ENCODE measurements around the gene GGT6. TPM values are rescaled to one million over a fixed set of nuclear protein-coding genes. Genes with fewer than 3 reads are reported as not detected.

The GGT6 gene
- total RNA-seq, 1 donor: not detected

DNA sequence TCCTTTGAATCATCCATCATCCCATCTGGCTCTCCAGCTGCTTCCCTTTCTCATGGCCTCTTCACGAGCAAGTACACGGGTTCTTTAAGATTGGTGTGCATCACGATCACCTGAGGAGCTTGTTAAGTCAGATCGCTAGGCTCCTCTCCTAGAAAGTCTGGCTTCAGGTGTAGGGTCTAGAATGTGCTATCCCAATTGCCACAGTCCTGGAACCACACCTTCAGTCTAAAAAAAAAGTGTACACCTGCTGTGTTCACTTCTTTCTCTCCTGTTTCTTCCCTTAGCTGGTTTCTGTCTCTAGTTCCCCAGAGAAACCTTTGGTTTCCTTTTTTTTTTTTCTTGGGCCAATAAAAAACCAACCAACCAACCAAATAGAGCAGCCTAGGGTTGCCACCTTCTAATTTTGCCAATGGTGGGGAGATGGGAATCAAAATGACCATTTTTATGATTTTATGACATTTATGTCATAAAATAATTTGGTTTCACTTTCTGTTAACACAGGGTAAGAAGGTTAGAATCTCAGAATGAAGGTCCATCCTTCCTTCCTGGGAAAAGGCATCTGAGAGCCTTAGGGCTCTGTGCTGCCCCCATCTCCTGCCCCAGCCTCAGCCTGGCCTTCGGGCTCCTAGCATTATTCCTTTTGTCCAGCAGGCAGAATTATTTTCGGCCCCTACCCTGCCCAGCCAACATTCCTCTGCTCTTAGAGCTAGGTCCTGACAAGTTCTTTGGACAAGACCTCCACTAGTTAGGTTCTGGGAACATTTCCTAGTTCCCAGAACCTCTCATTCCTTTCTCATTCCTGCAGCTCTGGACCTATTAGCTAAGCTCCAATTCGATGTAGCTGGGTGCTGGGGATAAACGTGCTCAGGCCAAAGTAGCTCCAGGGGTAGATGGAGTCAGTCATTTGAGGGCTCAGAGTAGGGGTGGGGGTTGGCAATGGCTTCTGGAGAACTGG lies 1.9 kb upstream of the GGT6 start:
- Histone ChIP-seq H3K4me1 (ENCODE audit: insufficient read depth, low read length) (peaks cover 5% of the 10 kb centered on the region), H3K4me3 (ENCODE audit: insufficient read depth, low read length) (peak overlapping the region; percentile 21), H3K79me2 (ENCODE audit: insufficient read depth, low read length) (no peaks in the 10 kb centered on the region), H3K36me3 (ENCODE audit: insufficient read depth, low read length) (no peaks in the 10 kb centered on the region), H3K27me3 (ENCODE audit: insufficient read depth, low read length) (no peaks in the 10 kb centered on the region), H4K20me1 (ENCODE audit: insufficient read depth, low read length) (no peaks in the 10 kb centered on the region), H3K27ac (ENCODE audit: low read depth, low read length) (no peak overlapping the region), H3K4me2 (ENCODE audit: insufficient read depth, low read length) (peak overlapping the region; percentile 51), H2AFZ (ENCODE audit: low read length) (peak overlapping the region; percentile 70), H3K9me3 (ENCODE audit: low read depth, low read length) (no peaks in the 10 kb centered on the region)
- TF ChIP-seq, protein P1, sequence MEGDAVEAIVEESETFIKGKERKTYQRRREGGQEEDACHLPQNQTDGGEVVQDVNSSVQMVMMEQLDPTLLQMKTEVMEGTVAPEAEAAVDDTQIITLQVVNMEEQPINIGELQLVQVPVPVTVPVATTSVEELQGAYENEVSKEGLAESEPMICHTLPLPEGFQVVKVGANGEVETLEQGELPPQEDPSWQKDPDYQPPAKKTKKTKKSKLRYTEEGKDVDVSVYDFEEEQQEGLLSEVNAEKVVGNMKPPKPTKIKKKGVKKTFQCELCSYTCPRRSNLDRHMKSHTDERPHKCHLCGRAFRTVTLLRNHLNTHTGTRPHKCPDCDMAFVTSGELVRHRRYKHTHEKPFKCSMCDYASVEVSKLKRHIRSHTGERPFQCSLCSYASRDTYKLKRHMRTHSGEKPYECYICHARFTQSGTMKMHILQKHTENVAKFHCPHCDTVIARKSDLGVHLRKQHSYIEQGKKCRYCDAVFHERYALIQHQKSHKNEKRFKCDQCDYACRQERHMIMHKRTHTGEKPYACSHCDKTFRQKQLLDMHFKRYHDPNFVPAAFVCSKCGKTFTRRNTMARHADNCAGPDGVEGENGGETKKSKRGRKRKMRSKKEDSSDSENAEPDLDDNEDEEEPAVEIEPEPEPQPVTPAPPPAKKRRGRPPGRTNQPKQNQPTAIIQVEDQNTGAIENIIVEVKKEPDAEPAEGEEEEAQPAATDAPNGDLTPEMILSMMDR (IDR thresholded peaks at IDR 0.05; ENCODE audit: extremely low read depth, low read depth, low read length): no peak
- no peak for DNase-seq (ENCODE audit: insufficient read length, low spot score, missing footprints)

DNA sequence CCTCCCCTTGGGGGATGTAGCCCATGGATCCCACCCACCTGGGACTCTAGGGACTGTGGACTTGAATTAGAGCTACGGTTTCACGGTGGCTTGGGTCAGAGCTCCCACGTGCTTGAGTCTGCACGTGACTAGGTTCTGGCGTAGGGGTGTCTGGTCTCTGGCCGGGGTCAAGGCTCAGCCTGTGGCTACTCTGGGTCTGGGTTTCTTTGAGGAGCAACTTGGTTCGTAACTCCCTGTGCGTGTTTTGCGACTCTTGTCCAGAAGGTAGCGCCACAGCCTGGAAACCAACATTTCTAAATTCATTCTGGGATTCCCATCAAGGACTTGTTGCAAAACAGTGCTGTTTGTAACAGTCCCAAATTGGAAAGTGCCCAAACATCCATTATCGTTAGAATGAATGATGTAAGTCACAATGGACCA lies 470 bp upstream of the GGT6 start:
- no peaks in the 10 kb centered on the region for H3K79me2 ChIP-seq (ENCODE audit: insufficient read depth, low read length)
- H4K20me1 ChIP-seq (ENCODE audit: insufficient read depth, low read length): no peaks in the 10 kb centered on the region
- no peaks in the 10 kb centered on the region for H3K9me3 ChIP-seq (ENCODE audit: low read depth, low read length)
- TF ChIP-seq, protein P1 (IDR thresholded peaks at IDR 0.05; ENCODE audit: extremely low read depth, low read depth, low read length): peak; percentile 29
- H3K4me3 ChIP-seq (ENCODE audit: insufficient read depth, low read length): no peak overlapping the region
- no peak overlapping the region for H2AFZ ChIP-seq (ENCODE audit: low read length)
- peaks cover 8% of the 10 kb centered on the region for H3K4me1 ChIP-seq (ENCODE audit: insufficient read depth, low read length)
- no peak overlapping the region for H3K4me2 ChIP-seq (ENCODE audit: insufficient read depth, low read length)
- H3K27me3 ChIP-seq (ENCODE audit: insufficient read depth, low read length): no peaks in the 10 kb centered on the region
- H3K27ac ChIP-seq (ENCODE audit: low read depth, low read length): no peak overlapping the region
- no peaks in the 10 kb centered on the region for H3K36me3 ChIP-seq (ENCODE audit: insufficient read depth, low read length)
- peak; percentile 80 for DNase-seq (ENCODE audit: insufficient read length, low spot score, missing footprints)

DNA sequence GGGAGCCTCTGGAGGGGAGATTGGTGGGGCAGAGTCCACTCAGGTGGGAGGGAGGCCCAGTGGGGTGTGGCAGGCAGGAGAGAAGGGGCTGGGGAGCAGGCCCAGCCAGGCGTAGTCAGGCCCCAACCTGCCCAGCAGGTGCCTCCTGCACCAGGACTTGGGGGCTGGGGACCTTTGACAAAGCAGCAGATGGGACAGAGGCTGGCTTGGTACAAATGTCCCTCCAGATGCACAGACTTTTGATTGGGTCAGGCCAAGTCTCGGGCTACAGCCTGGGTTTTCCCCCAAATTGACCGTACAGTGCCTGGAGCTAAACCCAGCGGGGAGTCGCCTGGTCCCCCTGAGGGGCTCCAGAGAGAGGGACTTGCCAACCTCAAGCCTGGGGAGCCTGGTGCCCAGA lies 411 bp downstream of the GGT6 start:
- Histone ChIP-seq H3K4me1 (ENCODE audit: insufficient read depth, low read length) (peaks cover 13% of the 10 kb centered on the region), H3K27ac (ENCODE audit: low read depth, low read length) (no peak overlapping the region), H3K79me2 (ENCODE audit: insufficient read depth, low read length) (peaks cover 8% of the 10 kb centered on the region), H3K4me2 (ENCODE audit: insufficient read depth, low read length) (no peak overlapping the region), H4K20me1 (ENCODE audit: insufficient read depth, low read length) (no peaks in the 10 kb centered on the region), H2AFZ (ENCODE audit: low read length) (no peak overlapping the region), H3K27me3 (ENCODE audit: insufficient read depth, low read length) (no peaks in the 10 kb centered on the region), H3K36me3 (ENCODE audit: insufficient read depth, low read length) (no peaks in the 10 kb centered on the region), H3K4me3 (ENCODE audit: insufficient read depth, low read length) (no peak overlapping the region), H3K9me3 (ENCODE audit: low read depth, low read length) (no peaks in the 10 kb centered on the region)
- peak; percentile 79 for DNase-seq (ENCODE audit: insufficient read length, low spot score, missing footprints)
- TF ChIP-seq, protein P1 (IDR thresholded peaks at IDR 0.05; ENCODE audit: extremely low read depth, low read depth, low read length): no peak

DNA sequence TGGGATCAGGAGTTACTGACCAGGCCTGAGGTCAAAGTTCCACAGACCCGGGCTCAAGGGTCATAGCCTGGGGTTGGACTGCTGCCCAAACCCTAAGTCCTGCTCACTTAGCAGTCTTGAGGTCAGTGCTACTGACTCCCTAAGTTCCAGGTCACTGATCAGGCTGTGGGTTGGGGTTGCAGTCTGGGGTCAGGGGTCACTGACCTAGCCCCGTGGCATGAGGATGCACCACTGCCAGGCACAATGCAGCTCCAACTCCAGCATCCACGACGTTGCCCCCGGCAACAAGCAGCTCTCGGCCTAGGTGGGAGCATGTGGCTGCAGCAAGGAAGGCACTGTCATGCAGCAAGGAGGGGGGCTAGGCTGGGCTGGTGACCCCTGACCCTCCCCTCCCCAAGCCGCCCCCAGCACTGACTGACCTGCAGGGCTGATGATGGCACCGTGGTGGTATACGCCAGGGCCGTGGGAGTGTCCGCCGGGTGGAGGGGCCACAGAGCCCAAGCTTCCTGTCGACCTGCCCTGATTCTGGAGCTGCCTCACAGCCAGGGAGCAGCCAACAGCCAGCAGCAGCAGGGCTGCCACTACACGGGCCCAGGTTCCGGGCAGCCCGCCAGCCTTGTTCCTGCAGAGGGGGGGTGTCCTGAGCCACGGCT lies 1.1 kb downstream of the GGT6 start:
- H3K79me2 ChIP-seq (ENCODE audit: insufficient read depth, low read length): peaks cover 15% of the 10 kb centered on the region
- no peaks in the 10 kb centered on the region for H4K20me1 ChIP-seq (ENCODE audit: insufficient read depth, low read length)
- H3K36me3 ChIP-seq (ENCODE audit: insufficient read depth, low read length): no peaks in the 10 kb centered on the region
- no peaks in the 10 kb centered on the region for H3K27me3 ChIP-seq (ENCODE audit: insufficient read depth, low read length)
- no peak overlapping the region for H3K4me3 ChIP-seq (ENCODE audit: insufficient read depth, low read length)
- DNase-seq (ENCODE audit: insufficient read length, low spot score, missing footprints): peak; percentile 74
- TF ChIP-seq, protein P1 (IDR thresholded peaks at IDR 0.05; ENCODE audit: extremely low read depth, low read depth, low read length): no peak
- no peak overlapping the region for H2AFZ ChIP-seq (ENCODE audit: low read length)
- no peak overlapping the region for H3K4me2 ChIP-seq (ENCODE audit: insufficient read depth, low read length)
- peaks cover 17% of the 10 kb centered on the region for H3K4me1 ChIP-seq (ENCODE audit: insufficient read depth, low read length)
- H3K27ac ChIP-seq (ENCODE audit: low read depth, low read length): no peak overlapping the region
- no peaks in the 10 kb centered on the region for H3K9me3 ChIP-seq (ENCODE audit: low read depth, low read length)

Data from osteoblast (primary cell).